GM12873 (cell line): Measurements from ENCODE around the gene SLC25A1.

Source experiments
- TF ChIP-seq, protein P1 (sequence below): IDR thresholded peaks from 2 replicates; pipeline ENCODE4 v1.5.1; 2012; ENCODE audit warnings: low read depth, mild to moderate bottlenecking, moderate library complexity, low read length, control low read depth; ENCODE audit not compliant: insufficient read depth; ENCODE audit errors: missing control alignments

The SLC25A1 gene

GRCh38 chr22:19179497-19180048 is 1.0 kb upstream of the SLC25A1 start:
- TF ChIP-seq, protein P1, sequence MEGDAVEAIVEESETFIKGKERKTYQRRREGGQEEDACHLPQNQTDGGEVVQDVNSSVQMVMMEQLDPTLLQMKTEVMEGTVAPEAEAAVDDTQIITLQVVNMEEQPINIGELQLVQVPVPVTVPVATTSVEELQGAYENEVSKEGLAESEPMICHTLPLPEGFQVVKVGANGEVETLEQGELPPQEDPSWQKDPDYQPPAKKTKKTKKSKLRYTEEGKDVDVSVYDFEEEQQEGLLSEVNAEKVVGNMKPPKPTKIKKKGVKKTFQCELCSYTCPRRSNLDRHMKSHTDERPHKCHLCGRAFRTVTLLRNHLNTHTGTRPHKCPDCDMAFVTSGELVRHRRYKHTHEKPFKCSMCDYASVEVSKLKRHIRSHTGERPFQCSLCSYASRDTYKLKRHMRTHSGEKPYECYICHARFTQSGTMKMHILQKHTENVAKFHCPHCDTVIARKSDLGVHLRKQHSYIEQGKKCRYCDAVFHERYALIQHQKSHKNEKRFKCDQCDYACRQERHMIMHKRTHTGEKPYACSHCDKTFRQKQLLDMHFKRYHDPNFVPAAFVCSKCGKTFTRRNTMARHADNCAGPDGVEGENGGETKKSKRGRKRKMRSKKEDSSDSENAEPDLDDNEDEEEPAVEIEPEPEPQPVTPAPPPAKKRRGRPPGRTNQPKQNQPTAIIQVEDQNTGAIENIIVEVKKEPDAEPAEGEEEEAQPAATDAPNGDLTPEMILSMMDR: peak; percentile 78

GRCh38 chr22:19178065-19178656 is 375 bp downstream of the SLC25A1 start:
- TF ChIP-seq, protein P1: no peak

GRCh38 chr22:19177164-19178064 is 1.1 kb downstream of the SLC25A1 start:
- TF ChIP-seq, protein P1: no peak

GRCh38 chr22:19176732-19177131 is 1.8 kb downstream of the SLC25A1 start:
- TF ChIP-seq, protein P1: no peak

DNA sequence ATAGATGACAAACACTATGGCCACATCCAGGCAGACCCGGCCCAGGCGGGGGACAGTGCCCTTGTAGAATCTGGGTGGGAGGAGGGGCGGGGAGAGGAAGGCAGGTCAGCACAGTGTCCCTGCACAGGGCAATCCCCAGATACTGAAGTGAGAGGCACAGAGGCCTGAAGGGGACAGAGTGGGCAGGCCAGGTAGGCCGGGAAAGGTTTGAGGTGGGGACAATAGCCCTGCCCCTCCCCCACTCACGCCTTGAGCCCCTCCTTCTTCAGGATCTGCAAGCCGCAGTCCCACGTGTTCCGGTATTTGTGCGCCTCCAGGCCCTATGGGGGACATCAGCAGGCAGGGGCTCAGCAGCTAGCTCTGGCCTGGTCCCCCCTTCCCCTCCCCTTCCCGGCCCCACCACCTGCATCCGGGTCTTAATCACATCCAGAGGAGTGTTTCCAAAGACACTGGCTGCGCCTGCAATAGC is 2.3 kb downstream of the SLC25A1 start:
- TF ChIP-seq, protein P1: no peak

GRCh38 chr22:19175602-19176174 is 2.8 kb downstream of the SLC25A1 start:
- TF ChIP-seq, protein P1: no peak
